Stimulated activated CD4-positive, alpha-beta T cell treated with anti-CD3 and anti-CD28 coated beads, Interleukin-4, amount 100 ng/mL, for 4 hours (primary cell): ENCODE results near the gene COL5A1.

Experiments used
- DNase-seq, 2 experiments: peaks; one replicate each; pipeline ENCODE4 v3.0.0-alpha.2; 2020

The COL5A1 gene

GRCh38 chr9:134641173-134641989, at the start of gene COL5A1:
Gene COL5A1 (plus strand): TSS chr9:134641803. CDS start chr9:134642188, 385 bp downstream.
- DNase-seq, result peak; percentile 48 to 55

DNA sequence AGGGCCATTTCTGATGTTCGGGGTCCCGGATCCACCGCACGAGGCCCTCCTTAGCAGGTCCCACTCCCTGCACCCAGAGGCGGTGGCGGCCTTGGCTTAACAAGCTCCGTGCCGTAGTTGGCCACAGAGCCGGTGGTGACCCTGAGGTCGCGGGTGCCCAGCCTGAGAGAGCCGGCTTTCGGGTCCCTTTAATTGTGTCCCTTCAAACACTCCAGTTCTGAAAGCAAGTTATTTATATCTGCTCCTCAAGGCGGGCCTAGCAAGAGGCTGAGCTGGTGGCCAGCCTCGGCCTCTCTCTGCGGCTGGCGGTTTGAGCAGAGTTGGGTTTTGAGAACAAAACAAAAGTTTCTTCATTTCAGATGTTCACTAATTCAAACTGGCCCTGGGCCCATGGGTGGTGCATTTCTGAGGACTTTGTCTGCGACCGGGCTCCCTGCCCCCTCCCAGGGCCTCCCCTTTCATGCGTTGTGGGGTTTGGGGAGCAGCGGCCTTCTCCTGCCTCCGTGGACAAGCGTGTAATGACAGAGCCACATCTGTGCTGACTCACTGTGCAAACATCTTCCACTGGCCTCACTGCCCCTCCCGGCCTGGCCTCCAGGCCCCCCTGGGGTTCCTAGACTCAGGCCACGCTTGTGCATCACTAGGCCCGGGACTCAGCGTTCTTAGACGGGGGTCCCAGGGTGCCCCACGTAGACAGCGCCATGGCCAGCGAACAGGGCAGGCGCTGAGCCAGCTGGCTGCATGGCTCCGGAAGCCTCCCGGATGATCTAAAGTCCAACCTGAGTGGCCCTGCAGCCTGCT, 49.4 kb upstream of the COL5A1 start:
- no peak for DNase-seq

DNA sequence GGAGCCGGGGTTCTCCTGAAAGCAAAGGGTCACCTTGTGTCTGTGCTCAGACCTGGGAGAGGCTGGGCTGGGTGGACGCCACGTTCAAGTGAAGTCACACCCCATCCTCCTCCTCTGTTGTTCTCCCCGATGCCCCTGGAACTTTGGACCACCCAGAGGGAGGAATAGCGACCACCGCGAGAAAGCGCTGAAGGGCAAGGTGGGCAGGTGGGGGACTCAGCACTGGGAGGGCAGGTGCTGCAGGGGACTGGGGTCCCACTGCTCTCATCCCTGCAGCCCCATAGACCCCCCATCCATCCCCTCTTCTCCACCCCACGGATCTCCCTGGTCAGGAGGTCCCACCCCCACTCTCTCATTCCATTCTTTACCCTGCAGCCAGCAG, 48.8 kb upstream of the COL5A1 start:
- DNase-seq, result no peak

DNA sequence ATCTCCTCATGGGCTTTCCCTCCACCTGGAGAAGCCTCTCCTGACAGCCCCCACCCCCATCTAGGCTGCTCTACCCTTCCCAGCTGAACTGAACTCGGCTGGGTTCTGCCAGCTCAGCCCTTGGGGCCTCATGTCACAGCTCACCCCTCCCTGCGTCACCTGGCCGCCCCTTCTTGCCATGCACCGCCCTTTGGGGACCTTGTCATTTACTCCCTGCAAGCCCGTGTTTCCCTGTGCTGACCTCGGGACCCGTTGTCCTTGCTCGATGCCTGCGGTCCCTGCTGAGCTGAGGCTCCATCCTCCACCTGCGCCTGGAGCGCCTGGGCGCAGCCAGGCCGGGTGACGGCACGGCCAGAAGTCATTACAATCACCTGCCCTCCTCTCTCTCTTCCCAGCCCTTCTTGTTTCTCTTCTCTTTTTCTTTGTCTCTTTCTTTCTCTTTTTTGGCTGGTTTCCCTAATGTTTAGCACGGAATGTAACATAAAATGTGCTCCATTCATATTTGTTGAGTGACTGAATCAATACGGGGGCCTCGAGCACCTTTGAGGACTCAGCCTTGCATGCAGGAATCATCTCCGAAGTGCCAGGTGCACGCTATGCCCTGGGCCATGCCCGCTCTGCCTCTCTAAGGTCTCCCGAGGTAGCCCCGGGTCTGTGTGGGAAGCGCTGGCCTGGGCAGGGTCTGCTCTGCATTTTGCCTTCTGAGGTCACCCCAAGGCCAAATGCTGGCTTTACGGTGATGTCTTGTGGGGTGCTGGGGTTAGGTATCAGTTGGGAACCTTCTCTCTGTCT, 48.1 kb upstream of the COL5A1 start:
- no peak for DNase-seq

GRCh38 chr9:134594078-134594941, 47.3 kb upstream of the COL5A1 start:
- no peak for DNase-seq

GRCh38 chr9:134595014-134595413, 46.6 kb upstream of the COL5A1 start:
- DNase-seq, result no peak

DNA sequence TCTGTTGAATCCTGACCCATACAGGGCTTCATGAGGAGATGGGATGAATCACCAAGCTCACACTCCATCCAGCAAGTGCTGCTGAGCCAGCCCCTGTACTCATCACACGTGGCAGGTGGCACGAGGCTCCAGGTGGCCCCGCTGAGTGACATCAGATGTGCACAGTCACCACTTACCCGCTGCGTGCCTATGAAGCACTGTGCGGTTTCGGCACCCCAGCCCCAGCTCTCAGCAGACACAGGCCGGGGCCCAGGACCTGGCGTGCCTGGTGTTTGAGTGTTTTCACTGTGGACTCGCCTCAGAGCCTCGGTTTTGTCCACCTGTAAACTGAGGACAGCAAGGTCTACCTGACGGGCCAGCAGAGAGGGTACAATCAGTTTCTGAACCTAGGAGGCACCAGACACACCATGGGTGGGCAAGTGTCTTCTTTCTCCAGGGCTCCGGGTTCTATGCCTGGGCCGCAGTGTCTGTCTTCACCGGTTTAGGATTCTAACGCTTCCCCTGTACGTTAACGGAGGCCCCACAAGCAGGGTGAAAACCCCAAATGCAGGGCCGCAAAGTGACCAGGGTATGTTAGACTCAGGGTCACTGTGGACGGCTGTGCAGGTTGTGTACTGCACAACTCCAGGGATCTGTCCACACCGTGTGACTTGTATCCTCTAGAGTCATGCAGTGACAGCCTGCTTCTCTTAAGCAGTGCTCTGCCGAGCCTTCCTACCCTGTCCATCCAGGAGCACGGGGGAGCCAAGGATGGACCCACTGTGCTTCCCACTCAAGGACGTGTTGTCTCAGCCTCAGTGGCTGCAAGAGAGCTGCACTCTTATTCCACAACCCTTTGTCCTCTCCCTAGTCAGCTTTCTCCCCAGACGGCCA, 44.3 kb upstream of the COL5A1 start:
- DNase-seq, result no peak

DNA sequence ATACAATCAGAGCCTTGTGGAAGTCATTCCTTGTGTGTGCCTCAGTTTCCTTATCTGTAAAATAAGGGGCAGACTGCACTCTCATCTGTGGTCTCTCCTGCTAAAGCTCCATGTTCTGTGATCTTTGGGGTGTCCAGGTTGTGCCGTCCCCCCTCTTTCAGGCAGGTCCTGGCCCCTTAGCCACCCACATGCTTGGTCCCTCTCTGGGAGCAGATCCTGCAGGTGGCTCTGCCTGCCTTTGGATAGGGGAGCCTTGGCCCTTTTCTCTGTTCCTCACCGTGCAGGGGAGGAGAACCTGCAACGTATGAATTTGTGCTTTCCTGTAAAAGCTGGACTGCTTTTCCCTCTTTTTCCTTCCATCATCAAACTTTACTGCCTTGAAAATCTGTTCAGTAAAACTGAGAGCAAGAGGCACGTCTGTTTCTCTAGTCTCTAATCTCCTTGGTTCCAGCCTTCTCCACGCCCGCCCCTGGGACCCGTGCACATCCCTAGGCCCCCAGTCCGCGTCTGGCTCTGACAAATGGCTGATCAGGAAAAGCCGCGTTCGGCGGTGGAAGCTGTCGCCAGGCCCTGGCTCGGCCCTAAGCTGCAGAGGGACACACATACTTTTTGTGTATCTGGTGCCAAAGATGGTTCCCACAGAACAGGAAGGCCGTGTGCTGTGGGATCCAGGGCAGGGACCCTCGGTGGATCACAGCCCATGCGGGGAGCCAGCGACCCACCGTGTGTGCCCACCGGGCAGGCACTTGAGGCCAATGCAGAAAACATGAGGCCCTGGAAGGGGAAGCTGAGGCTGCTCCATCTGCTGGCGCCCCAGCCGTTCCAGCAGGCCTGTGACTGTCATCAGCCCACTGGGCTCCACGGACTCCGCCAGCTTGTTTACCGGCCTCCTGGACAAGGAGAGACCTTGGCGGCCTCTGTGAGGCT, 43.4 kb upstream of the COL5A1 start:
- DNase-seq, result no peak

GRCh38 chr9:134598884-134599245, 42.7 kb upstream of the COL5A1 start:
- no peak for DNase-seq

- DNase-seq, result no peak
Measured at GRCh38 chr9:134600371-134600770, 41.2 kb upstream of the COL5A1 start.

- DNase-seq, result no peak
Measured at GRCh38 chr9:134600836-134601638, 40.6 kb upstream of the COL5A1 start.

GRCh38 chr9:134601764-134602163, 39.8 kb upstream of the COL5A1 start:
- DNase-seq, result no peak

DNA sequence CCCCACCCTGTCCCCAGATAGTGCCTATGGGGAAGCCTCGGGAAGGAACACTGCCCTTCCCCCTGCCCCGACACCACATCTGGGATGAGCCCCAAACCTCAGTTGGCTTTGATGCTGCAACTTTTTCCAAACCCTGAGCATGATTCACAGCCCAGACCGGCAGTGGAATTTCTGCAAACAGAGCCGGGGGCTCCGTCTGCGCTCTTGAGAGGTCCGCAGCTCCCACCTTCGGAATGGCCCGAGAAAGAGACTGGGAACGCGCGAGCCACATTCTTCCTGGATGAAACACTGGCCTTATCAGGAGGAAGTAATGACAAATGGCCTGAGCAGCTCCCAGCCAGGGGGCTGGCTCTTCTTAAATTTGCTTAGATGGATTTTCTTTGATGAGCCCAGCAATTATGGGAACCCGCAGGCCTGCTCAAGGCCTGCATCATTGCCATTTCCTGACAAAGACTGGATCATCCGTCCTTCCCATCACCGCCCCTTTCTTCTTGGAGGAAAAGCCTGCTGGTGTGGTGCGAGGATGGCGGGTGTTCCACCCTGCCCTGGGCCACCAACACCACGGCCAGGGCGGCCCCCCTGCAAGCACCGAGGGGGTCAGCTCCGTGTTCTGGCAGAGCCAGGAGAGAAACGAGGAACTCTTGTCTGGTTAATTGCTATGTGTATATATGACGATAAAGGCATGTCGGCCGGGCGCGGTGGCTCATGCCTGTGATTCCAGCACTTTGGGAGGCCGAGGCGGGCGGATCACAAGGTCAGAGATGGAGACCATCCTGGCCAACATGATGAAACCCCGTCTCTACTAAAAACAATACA, 38.8 kb upstream of the COL5A1 start:
- DNase-seq, result no peak

DNA sequence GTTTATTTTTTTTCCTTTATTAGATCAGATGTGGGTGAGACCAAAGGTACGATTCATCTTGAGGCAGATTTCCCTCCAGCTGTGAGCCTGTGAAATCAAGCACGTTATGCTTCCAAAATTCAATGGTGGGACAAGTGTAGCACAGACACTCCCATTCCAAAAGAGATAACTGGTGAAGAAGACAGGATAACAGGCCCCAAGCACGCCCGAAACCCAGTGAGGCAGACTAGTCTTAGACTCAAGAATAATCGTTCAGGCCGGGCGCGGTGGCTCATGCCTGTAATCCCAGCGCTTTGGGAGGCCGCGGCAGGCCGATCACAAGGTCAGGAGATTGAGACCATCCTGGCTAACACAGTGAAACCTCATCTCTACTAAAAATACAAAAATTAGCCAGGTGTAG, 36.8 kb upstream of the COL5A1 start:
- no peak for DNase-seq

GRCh38 chr9:134605351-134605965, 36.1 kb upstream of the COL5A1 start:
- no peak for DNase-seq

- DNase-seq, result no peak
Measured at GRCh38 chr9:134605966-134606357, 35.6 kb upstream of the COL5A1 start.

- DNase-seq, result no peak
Measured at GRCh38 chr9:134606951-134607731, 34.5 kb upstream of the COL5A1 start.
